Measurements from ENCODE around the gene RPGRIP1. TPM values are rescaled to one million over a fixed set of nuclear protein-coding genes. Genes with fewer than 3 reads are reported as not detected.

The RPGRIP1 gene
- total RNA-seq, 1 donor from 2014 or later, result 0.47 TPM

DNA sequence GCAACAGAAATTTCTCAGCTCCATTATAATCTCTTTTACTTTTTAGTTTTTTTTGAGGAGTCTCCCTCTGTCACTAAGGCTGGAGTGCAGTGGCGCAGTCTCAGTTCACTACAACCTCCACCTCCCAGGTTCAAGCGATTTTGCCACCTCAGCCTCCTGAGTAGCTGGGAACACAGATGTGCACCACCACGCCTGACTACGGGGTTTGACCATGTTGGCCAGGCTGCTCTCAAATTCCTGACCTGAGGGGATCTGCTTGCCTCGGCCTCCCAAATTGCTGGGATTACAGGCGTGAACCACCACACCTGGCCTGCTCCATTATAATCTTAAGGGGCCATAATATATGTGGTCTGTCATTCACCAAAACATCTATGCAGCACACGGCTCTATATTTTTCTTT lies 34.1 kb upstream of the RPGRIP1 start:
- Histone ChIP-seq H3K9me3 (ENCODE audit: low read depth) (no peaks in the 10 kb centered on the region), H4K20me1 (ENCODE audit: low read depth) (peaks cover 100% of the 10 kb centered on the region), H3K9ac (no peak overlapping the region), H3K27ac (no peak overlapping the region), H3K4me3 (no peak overlapping the region), H3K4me1 (peaks cover 4% of the 10 kb centered on the region), H3K36me3 (peaks cover 37% of the 10 kb centered on the region), H3F3A (ENCODE audit: low read depth) (peaks cover 85% of the 10 kb centered on the region), H3K27me3 (no peaks in the 10 kb centered on the region), H3K79me2 (ENCODE audit: low read depth) (peaks cover 100% of the 10 kb centered on the region), H3K4me2 (no peak overlapping the region), H2AFZ (replicated peaks) (no peak overlapping the region)
- H3K27ac Mint-ChIP-seq, result no peak overlapping the region
- H3K4me3 Mint-ChIP-seq, result no peak overlapping the region
- peaks cover 53% of the 10 kb centered on the region for H3K36me3 Mint-ChIP-seq
- TF ChIP-seq, protein P1, sequence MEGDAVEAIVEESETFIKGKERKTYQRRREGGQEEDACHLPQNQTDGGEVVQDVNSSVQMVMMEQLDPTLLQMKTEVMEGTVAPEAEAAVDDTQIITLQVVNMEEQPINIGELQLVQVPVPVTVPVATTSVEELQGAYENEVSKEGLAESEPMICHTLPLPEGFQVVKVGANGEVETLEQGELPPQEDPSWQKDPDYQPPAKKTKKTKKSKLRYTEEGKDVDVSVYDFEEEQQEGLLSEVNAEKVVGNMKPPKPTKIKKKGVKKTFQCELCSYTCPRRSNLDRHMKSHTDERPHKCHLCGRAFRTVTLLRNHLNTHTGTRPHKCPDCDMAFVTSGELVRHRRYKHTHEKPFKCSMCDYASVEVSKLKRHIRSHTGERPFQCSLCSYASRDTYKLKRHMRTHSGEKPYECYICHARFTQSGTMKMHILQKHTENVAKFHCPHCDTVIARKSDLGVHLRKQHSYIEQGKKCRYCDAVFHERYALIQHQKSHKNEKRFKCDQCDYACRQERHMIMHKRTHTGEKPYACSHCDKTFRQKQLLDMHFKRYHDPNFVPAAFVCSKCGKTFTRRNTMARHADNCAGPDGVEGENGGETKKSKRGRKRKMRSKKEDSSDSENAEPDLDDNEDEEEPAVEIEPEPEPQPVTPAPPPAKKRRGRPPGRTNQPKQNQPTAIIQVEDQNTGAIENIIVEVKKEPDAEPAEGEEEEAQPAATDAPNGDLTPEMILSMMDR (IDR thresholded peaks at IDR 0.05), result no peak
- TF ChIP-seq EZH2phosphoT487 (IDR thresholded peaks at IDR 0.05) (no peak), EZH2 (IDR thresholded peaks at IDR 0.05) (no peak)
- H3K9me3 Mint-ChIP-seq, result no peaks in the 10 kb centered on the region
- H3K27me3 Mint-ChIP-seq (ENCODE audit: insufficient read depth, low read depth), result no peaks in the 10 kb centered on the region
- peaks cover 5% of the 10 kb centered on the region for H3K4me1 Mint-ChIP-seq
- DNase-seq (ENCODE audit: low spot score), result no peak

DNA sequence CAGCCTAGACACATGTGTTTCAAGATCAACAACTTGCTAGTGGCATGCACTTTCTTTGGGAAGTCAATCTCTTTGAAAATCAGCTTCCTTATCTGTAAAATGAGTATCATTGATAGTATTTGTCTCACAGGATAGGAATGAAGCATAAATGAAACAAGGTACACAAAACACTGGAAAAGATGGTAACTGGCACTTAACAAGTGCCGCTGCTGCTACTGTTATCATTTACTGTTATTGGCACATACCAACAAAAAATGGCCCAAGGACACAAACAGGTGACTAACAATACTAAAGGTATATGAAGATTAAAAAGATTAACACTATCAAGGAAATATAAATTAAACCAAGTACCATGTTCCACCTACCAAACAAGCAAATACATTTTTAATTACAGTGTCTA lies 31.5 kb upstream of the RPGRIP1 start:
- Histone ChIP-seq H4K20me1 (ENCODE audit: low read depth) (peaks cover 100% of the 10 kb centered on the region), H3K4me3 (no peak overlapping the region), H3K9me3 (ENCODE audit: low read depth) (no peaks in the 10 kb centered on the region), H3K9ac (no peak overlapping the region), H3K27ac (no peak overlapping the region), H3K4me2 (no peak overlapping the region), H3K36me3 (peaks cover 53% of the 10 kb centered on the region), H3K27me3 (no peaks in the 10 kb centered on the region), H3K79me2 (ENCODE audit: low read depth) (peaks cover 100% of the 10 kb centered on the region), H2AFZ (replicated peaks) (no peak overlapping the region), H3F3A (ENCODE audit: low read depth) (peaks cover 80% of the 10 kb centered on the region), H3K4me1 (peaks cover under 1% of the 10 kb centered on the region)
- no peak for DNase-seq (ENCODE audit: low spot score)
- H3K4me3 Mint-ChIP-seq, result no peak overlapping the region
- H3K4me1 Mint-ChIP-seq, result no peaks in the 10 kb centered on the region
- peaks cover 63% of the 10 kb centered on the region for H3K36me3 Mint-ChIP-seq
- no peaks in the 10 kb centered on the region for H3K27me3 Mint-ChIP-seq (ENCODE audit: insufficient read depth, low read depth)
- no peak overlapping the region for H3K27ac Mint-ChIP-seq
- peaks cover 4% of the 10 kb centered on the region for H3K9me3 Mint-ChIP-seq
- TF ChIP-seq, protein P1 (IDR thresholded peaks at IDR 0.05), result no peak
- no peak for TF ChIP-seq EZH2 (IDR thresholded peaks at IDR 0.05)
- TF ChIP-seq EZH2phosphoT487 (IDR thresholded peaks at IDR 0.05), result no peak

DNA sequence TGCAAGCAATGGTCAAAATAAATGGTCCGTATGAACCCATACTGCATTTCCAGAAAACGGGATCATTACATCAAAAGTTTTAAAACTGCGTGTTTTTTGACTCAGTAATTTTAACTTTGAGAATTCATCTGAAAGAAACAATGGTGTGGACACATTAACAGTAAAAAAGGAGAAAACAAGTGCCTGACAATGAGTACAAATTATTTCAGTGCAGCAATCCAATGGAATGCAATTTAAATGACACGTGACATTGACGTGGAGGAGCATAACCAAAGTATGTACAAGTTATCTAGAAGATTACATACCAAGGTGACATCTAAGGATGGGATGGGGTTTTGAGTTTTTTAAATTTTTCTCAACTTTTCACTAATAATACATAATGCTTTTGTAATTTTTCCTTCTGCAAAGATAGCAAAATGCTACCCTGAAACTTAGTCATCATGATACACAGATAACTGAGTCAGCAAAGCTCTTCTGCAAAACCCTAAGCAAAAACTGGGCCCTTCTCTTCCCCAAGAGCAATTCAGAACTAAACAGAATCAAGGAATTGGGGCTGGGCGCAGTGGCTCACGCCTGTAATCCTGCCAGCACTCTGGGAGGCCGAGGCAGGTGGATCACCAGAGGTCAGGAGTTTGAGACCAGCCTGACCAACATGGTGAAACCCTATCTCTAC lies 31.0 kb upstream of the RPGRIP1 start:
- no peak overlapping the region for H3K4me3 ChIP-seq
- H4K20me1 ChIP-seq (ENCODE audit: low read depth), result peaks cover 100% of the 10 kb centered on the region
- Mint-ChIP-seq H3K4me1 (no peaks in the 10 kb centered on the region), H3K4me3 (no peak overlapping the region), H3K36me3 (peaks cover 66% of the 10 kb centered on the region), H3K27ac (no peak overlapping the region), H3K9me3 (peaks cover 4% of the 10 kb centered on the region), H3K27me3 (ENCODE audit: insufficient read depth, low read depth) (no peaks in the 10 kb centered on the region)
- H3F3A ChIP-seq (ENCODE audit: low read depth), result peaks cover 80% of the 10 kb centered on the region
- H3K27me3 ChIP-seq, result no peaks in the 10 kb centered on the region
- DNase-seq (ENCODE audit: low spot score), result no peak
- H3K79me2 ChIP-seq (ENCODE audit: low read depth), result peaks cover 100% of the 10 kb centered on the region
- TF ChIP-seq, protein P1 (IDR thresholded peaks at IDR 0.05), result no peak
- TF ChIP-seq EZH2phosphoT487 (IDR thresholded peaks at IDR 0.05), result no peak
- TF ChIP-seq EZH2 (IDR thresholded peaks at IDR 0.05), result no peak
- H3K4me1 ChIP-seq, result peaks cover 5% of the 10 kb centered on the region
- H3K27ac ChIP-seq, result no peak overlapping the region
- H3K36me3 ChIP-seq, result peaks cover 53% of the 10 kb centered on the region
- H3K9ac ChIP-seq, result no peak overlapping the region
- H3K4me2 ChIP-seq, result no peak overlapping the region
- no peak overlapping the region for H2AFZ ChIP-seq (replicated peaks)
- no peaks in the 10 kb centered on the region for H3K9me3 ChIP-seq (ENCODE audit: low read depth)

Data from neural progenitor cell (in vitro differentiated cells).